Hair follicular keratinocyte (primary cell): ENCODE results near the gene PREB. TPM values are rescaled to one million over a fixed set of nuclear protein-coding genes. Genes with fewer than 3 reads are reported as not detected.

Source experiments
- total RNA-seq: library from RNA; depleted of rRNA; stranded (reverse); fragments of >200 nt; gene quantifications from 2 replicates; pipeline ENCODE4 v1.2.3, GENCODE V29; 2015

PREB gene
- total RNA-seq, result 69.1 and 81.2 TPM in 2 replicates

GRCh38 chr2:27133905-27134780 is at the start of gene PREB:
Gene PREB, minus strand, starts transcription at chr2:27134636. Its CDS starts 215 bp downstream, at chr2:27134421.

GRCh38 chr2:27148801-27149439 is 14.5 kb upstream of the PREB start, which contains the start of gene TCF23:
Gene TCF23, plus strand, starts transcription at chr2:27149004. Its CDS starts 130 bp downstream, at chr2:27149134.

GRCh38 chr2:27139310-27139709 is 4.9 kb upstream of the PREB start, which contains the start of gene PRR30:
Gene PRR30, minus strand, starts transcription at chr2:27139410. Its CDS starts 1,081 bp downstream, at chr2:27138329.

GRCh38 chr2:27123302-27124150 is 10.9 kb downstream of the PREB start, which contains the start of gene ABHD1:
Gene ABHD1, plus strand, starts transcription at chr2:27123815. Its CDS starts 134 bp downstream, at chr2:27123949.

GRCh38 chr2:27118525-27119329 is 15.7 kb downstream of the PREB start, which contains the start of gene CGREF1:
Gene CGREF1, minus strand, starts transcription at chr2:27119128. Its CDS starts 14,762 bp downstream, at chr2:27104366.

GRCh38 chr2:27086724-27087593 is 47.5 kb downstream of the PREB start, which contains the start of gene KHK:
Gene KHK, plus strand, starts transcription at chr2:27086772. Its CDS starts 488 bp downstream, at chr2:27087260.

Other genes starting within 250 kb of the PREB start
- 2.6 and 6.9 TPM in 2 replicates for gene MAPRE3, start 164.0 kb downstream of the PREB start, total RNA-seq
- 24.7 and 27.8 TPM in 2 replicates for gene TMEM214, start 101.7 kb downstream of the PREB start, total RNA-seq
- gene AGBL5, start 83.0 kb downstream of the PREB start, total RNA-seq, result 21.5 and 27.2 TPM in 2 replicates
- gene OST4, start 63.0 kb downstream of the PREB start, total RNA-seq, result 323 and 466 TPM in 2 replicates
- gene EMILIN1, start 56.0 kb downstream of the PREB start, total RNA-seq, result 4.0 and 4.5 TPM in 2 replicates
- 0.47 and 1.7 TPM in 2 replicates for gene KHK, start 47.9 kb downstream of the PREB start, total RNA-seq
- 1.1 and 2.7 TPM in 2 replicates for gene CGREF1, start 15.5 kb downstream of the PREB start, total RNA-seq
- gene ABHD1, start 10.8 kb downstream of the PREB start, total RNA-seq, result not detected in 2 replicates
- not detected in 2 replicates for gene PRR30, start 4.8 kb upstream of the PREB start, total RNA-seq
- gene TCF23, start 14.4 kb upstream of the PREB start, total RNA-seq, result 0.04 TPM in 1 of 2 replicates, not detected in the other
- gene ATRAID, start 77.4 kb upstream of the PREB start, total RNA-seq, result 159 and 171 TPM in 2 replicates
- 21.2 and 49.7 TPM in 2 replicates for gene SLC5A6, start 77.6 kb upstream of the PREB start, total RNA-seq
- 33.9 and 59.3 TPM in 2 replicates for gene CAD, start 82.7 kb upstream of the PREB start, total RNA-seq
- gene SLC30A3, start 128.4 kb upstream of the PREB start, total RNA-seq, result not detected in 2 replicates
- gene DNAJC5G, start 140.8 kb upstream of the PREB start, total RNA-seq, result not detected in 2 replicates
- gene TRIM54, start 147.8 kb upstream of the PREB start, total RNA-seq, result not detected in 2 replicates
- gene UCN, start 173.8 kb upstream of the PREB start, total RNA-seq, result 0.23 and 2.1 TPM in 2 replicates
- gene MPV17, start 188.5 kb upstream of the PREB start, total RNA-seq, result 96.3 and 110 TPM in 2 replicates
- 34.4 and 42.2 TPM in 2 replicates for gene GTF3C2, start 222.1 kb upstream of the PREB start, total RNA-seq
- gene EIF2B4, start 235.7 kb upstream of the PREB start, total RNA-seq, result 22.7 and 35.1 TPM in 2 replicates
- gene SNX17, start 236.0 kb upstream of the PREB start, total RNA-seq, result 98.4 and 103 TPM in 2 replicates
- 9.4 and 15.5 TPM in 2 replicates for gene ZNF513, start 246.1 kb upstream of the PREB start, total RNA-seq